Measurements from ENCODE around the gene ARFGAP3. TPM values are rescaled to one million over a fixed set of nuclear protein-coding genes. Genes with fewer than 3 reads are reported as not detected.
"Not testable (repeated sequence)": the region's sequence is repeated elsewhere in the genome, so short reads cannot be mapped to it uniquely, and the experiment has no call there.

The ARFGAP3 gene
- total RNA-seq, 1 donor from 2014 or later, result 29.8 TPM

GRCh38 chr22:42758931-42759629 lies 98.0 kb downstream of the ARFGAP3 start:
- peaks cover 1% of the 10 kb centered on the region for H3K27me3 Mint-ChIP-seq (ENCODE audit: unreplicated experiment)
- H3K4me3 Mint-ChIP-seq (ENCODE audit: unreplicated experiment), result no peak overlapping the region
- no peak for DNase-seq (ENCODE audit: low spot score)
- TF ChIP-seq, protein P1, sequence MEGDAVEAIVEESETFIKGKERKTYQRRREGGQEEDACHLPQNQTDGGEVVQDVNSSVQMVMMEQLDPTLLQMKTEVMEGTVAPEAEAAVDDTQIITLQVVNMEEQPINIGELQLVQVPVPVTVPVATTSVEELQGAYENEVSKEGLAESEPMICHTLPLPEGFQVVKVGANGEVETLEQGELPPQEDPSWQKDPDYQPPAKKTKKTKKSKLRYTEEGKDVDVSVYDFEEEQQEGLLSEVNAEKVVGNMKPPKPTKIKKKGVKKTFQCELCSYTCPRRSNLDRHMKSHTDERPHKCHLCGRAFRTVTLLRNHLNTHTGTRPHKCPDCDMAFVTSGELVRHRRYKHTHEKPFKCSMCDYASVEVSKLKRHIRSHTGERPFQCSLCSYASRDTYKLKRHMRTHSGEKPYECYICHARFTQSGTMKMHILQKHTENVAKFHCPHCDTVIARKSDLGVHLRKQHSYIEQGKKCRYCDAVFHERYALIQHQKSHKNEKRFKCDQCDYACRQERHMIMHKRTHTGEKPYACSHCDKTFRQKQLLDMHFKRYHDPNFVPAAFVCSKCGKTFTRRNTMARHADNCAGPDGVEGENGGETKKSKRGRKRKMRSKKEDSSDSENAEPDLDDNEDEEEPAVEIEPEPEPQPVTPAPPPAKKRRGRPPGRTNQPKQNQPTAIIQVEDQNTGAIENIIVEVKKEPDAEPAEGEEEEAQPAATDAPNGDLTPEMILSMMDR (IDR thresholded peaks at IDR 0.05; ENCODE audit: unreplicated experiment), result no peak
- no peak overlapping the region for H3K27ac Mint-ChIP-seq (ENCODE audit: unreplicated experiment)
- no peaks in the 10 kb centered on the region for H3K36me3 Mint-ChIP-seq (ENCODE audit: low read depth, unreplicated experiment)
- H3K9me3 Mint-ChIP-seq (ENCODE audit: unreplicated experiment), result no peaks in the 10 kb centered on the region
- no peaks in the 10 kb centered on the region for H3K4me1 Mint-ChIP-seq (ENCODE audit: unreplicated experiment)

DNA sequence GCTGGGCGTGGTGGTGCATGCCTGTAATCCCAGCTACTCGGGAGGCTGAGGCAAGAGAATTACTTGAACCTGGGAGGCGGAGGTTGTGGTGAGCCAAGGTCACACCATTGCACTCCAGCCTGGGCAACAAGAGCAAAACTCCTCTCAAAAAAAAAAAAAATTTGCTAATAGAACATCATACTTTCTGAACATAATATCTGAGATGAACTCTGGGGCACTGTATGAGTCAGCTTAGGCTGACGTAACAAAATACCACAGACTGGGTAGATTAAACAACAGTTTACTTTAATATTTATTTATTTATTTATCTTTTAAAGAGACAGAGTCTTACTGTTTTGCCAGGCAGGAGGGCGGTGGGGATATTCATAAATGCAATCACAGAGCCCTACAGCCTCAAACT lies 101.5 kb downstream of the ARFGAP3 start:
- H3K9me3 Mint-ChIP-seq (ENCODE audit: unreplicated experiment); H3K4me3 Mint-ChIP-seq (ENCODE audit: unreplicated experiment); H3K27ac Mint-ChIP-seq (ENCODE audit: unreplicated experiment); H3K4me1 Mint-ChIP-seq (ENCODE audit: unreplicated experiment); H3K27me3 Mint-ChIP-seq (ENCODE audit: unreplicated experiment); DNase-seq (ENCODE audit: low spot score); H3K36me3 Mint-ChIP-seq (ENCODE audit: low read depth, unreplicated experiment): not testable (repeated sequence)

GRCh38 chr22:42755121-42755520 lies 102.0 kb downstream of the ARFGAP3 start:
- not testable (repeated sequence) for DNase-seq (ENCODE audit: low spot score); H3K4me1 Mint-ChIP-seq (ENCODE audit: unreplicated experiment); H3K27me3 Mint-ChIP-seq (ENCODE audit: unreplicated experiment); H3K9me3 Mint-ChIP-seq (ENCODE audit: unreplicated experiment); H3K36me3 Mint-ChIP-seq (ENCODE audit: low read depth, unreplicated experiment); H3K4me3 Mint-ChIP-seq (ENCODE audit: unreplicated experiment); H3K27ac Mint-ChIP-seq (ENCODE audit: unreplicated experiment)

GRCh38 chr22:42754658-42755057 lies 102.4 kb downstream of the ARFGAP3 start:
- Mint-ChIP-seq H3K4me1 (ENCODE audit: unreplicated experiment) (no peaks in the 10 kb centered on the region), H3K4me3 (ENCODE audit: unreplicated experiment) (no peak overlapping the region)

GRCh38 chr22:42752912-42753311 lies 104.2 kb downstream of the ARFGAP3 start:
- Mint-ChIP-seq H3K27me3 (ENCODE audit: unreplicated experiment) (no peaks in the 10 kb centered on the region), H3K4me1 (ENCODE audit: unreplicated experiment) (peaks cover 2% of the 10 kb centered on the region), H3K4me3 (ENCODE audit: unreplicated experiment) (no peak overlapping the region), H3K27ac (ENCODE audit: unreplicated experiment) (no peak overlapping the region), H3K9me3 (ENCODE audit: unreplicated experiment) (no peaks in the 10 kb centered on the region), H3K36me3 (ENCODE audit: low read depth, unreplicated experiment) (no peaks in the 10 kb centered on the region)
- TF ChIP-seq, protein P1 (IDR thresholded peaks at IDR 0.05; ENCODE audit: unreplicated experiment), result no peak
- DNase-seq (ENCODE audit: low spot score), result no peak

More at GRCh38 chr22:42754658-42755057, 102.4 kb downstream of the ARFGAP3 start:
- Mint-ChIP-seq H3K36me3 (ENCODE audit: low read depth, unreplicated experiment) (no peaks in the 10 kb centered on the region), H3K27me3 (ENCODE audit: unreplicated experiment) (no peaks in the 10 kb centered on the region), H3K9me3 (ENCODE audit: unreplicated experiment) (no peaks in the 10 kb centered on the region), H3K27ac (ENCODE audit: unreplicated experiment) (no peak overlapping the region)
- DNase-seq (ENCODE audit: low spot score), result no peak
- TF ChIP-seq, protein P1 (IDR thresholded peaks at IDR 0.05; ENCODE audit: unreplicated experiment), result no peak

- DNase-seq (ENCODE audit: low spot score), result no peak
- H3K27me3 Mint-ChIP-seq (ENCODE audit: unreplicated experiment), result no peaks in the 10 kb centered on the region
- no peaks in the 10 kb centered on the region for H3K9me3 Mint-ChIP-seq (ENCODE audit: unreplicated experiment)
- no peak overlapping the region for H3K4me3 Mint-ChIP-seq (ENCODE audit: unreplicated experiment)
- H3K4me1 Mint-ChIP-seq (ENCODE audit: unreplicated experiment), result peaks cover 5% of the 10 kb centered on the region
- H3K27ac Mint-ChIP-seq (ENCODE audit: unreplicated experiment), result no peak overlapping the region
- TF ChIP-seq, protein P1 (IDR thresholded peaks at IDR 0.05; ENCODE audit: unreplicated experiment), result no peak
- H3K36me3 Mint-ChIP-seq (ENCODE audit: low read depth, unreplicated experiment), result no peaks in the 10 kb centered on the region
These were observed 104.8 kb downstream of the ARFGAP3 start for GRCh38 chr22:42752230-42752746.

GRCh38 chr22:42750421-42750820 lies 106.7 kb downstream of the ARFGAP3 start:
- not testable (repeated sequence) for DNase-seq (ENCODE audit: low spot score); H3K27me3 Mint-ChIP-seq (ENCODE audit: unreplicated experiment); H3K4me1 Mint-ChIP-seq (ENCODE audit: unreplicated experiment); H3K27ac Mint-ChIP-seq (ENCODE audit: unreplicated experiment); H3K9me3 Mint-ChIP-seq (ENCODE audit: unreplicated experiment); H3K36me3 Mint-ChIP-seq (ENCODE audit: low read depth, unreplicated experiment); H3K4me3 Mint-ChIP-seq (ENCODE audit: unreplicated experiment)

Measured in endothelial cell (in vitro differentiated cells).